Measurements from ENCODE around the gene EHD3. TPM values are rescaled to one million over a fixed set of nuclear protein-coding genes. Genes with fewer than 3 reads are reported as not detected.

Gene EHD3
- total RNA-seq, 1 donor from 2014 or later: 26.6 TPM

GRCh38 chr2:31208240-31208639 lies 25.7 kb upstream of the EHD3 start:
- intact Hi-C loops (cut with DNase I): no loop called here
- DNase-seq (ENCODE audit: low spot score): no peak

GRCh38 chr2:31212659-31213600 lies 21.0 kb upstream of the EHD3 start:
- DNase-seq (ENCODE audit: low spot score): no peak
- intact Hi-C loops (cut with DNase I): no loop called here

GRCh38 chr2:31213601-31214443 lies 20.1 kb upstream of the EHD3 start:
- intact Hi-C loops (cut with DNase I): no loop called here
- no peak for DNase-seq (ENCODE audit: low spot score)

GRCh38 chr2:31214444-31214915 lies 19.5 kb upstream of the EHD3 start:
- intact Hi-C loops (cut with DNase I): no loop called here
- no peak for DNase-seq (ENCODE audit: low spot score)

- intact Hi-C loops (cut with DNase I): no loop called here
- peak; percentile 29 for DNase-seq (ENCODE audit: low spot score)
Measured at GRCh38 chr2:31216734-31217133, 17.2 kb upstream of the EHD3 start.

GRCh38 chr2:31217465-31218200 lies 16.3 kb upstream of the EHD3 start, which contains the start of gene CAPN14:
Gene CAPN14, minus strand, starts transcription at chr2:31217515. Its CDS starts 12,068 bp downstream, at chr2:31205447.
- no peak for DNase-seq (ENCODE audit: low spot score)
- intact Hi-C loops (cut with DNase I): no loop called here

- peak; percentile 57 for DNase-seq (ENCODE audit: low spot score)
- intact Hi-C loops (cut with DNase I): no loop called here
Measured at GRCh38 chr2:31219131-31219969, 14.6 kb upstream of the EHD3 start.

- intact Hi-C loops (cut with DNase I): no loop called here
- DNase-seq (ENCODE audit: low spot score): peak; percentile 39
Measured at GRCh38 chr2:31221544-31221943, 12.4 kb upstream of the EHD3 start.

- intact Hi-C loops (cut with DNase I): no loop called here
- no peak for DNase-seq (ENCODE audit: low spot score)
Measured at GRCh38 chr2:31222071-31222470, 11.9 kb upstream of the EHD3 start.

- no peak for DNase-seq (ENCODE audit: low spot score)
- intact Hi-C loops (cut with DNase I): no loop called here
Measured at GRCh38 chr2:31223026-31223425, 10.9 kb upstream of the EHD3 start.

GRCh38 chr2:31223749-31224148 lies 10.2 kb upstream of the EHD3 start:
- no peak for DNase-seq (ENCODE audit: low spot score)
- intact Hi-C loops (cut with DNase I): no loop called here

GRCh38 chr2:31226266-31226665 lies 7.7 kb upstream of the EHD3 start:
- intact Hi-C loops (cut with DNase I): no loop called here
- DNase-seq (ENCODE audit: low spot score): no peak

GRCh38 chr2:31227110-31227509 lies 6.8 kb upstream of the EHD3 start:
- DNase-seq (ENCODE audit: low spot score): no peak
- intact Hi-C loops (cut with DNase I): no loop called here

- intact Hi-C loops (cut with DNase I): no loop called here
- DNase-seq (ENCODE audit: low spot score): peak; percentile 50
Measured at GRCh38 chr2:31227711-31228125, 6.2 kb upstream of the EHD3 start.

GRCh38 chr2:31228717-31229116 lies 5.2 kb upstream of the EHD3 start:
- intact Hi-C loops (cut with DNase I): no loop called here
- no peak for DNase-seq (ENCODE audit: low spot score)

- intact Hi-C loops (cut with DNase I): no loop called here
- no peak for DNase-seq (ENCODE audit: low spot score)
Measured at GRCh38 chr2:31230751-31231150, 3.2 kb upstream of the EHD3 start.

GRCh38 chr2:31231571-31232302 lies 2.2 kb upstream of the EHD3 start:
- peak; percentile 80 for DNase-seq (ENCODE audit: low spot score)
- intact Hi-C loops (cut with DNase I): no loop called here

GRCh38 chr2:31232586-31232985 lies 1.4 kb upstream of the EHD3 start:
- intact Hi-C loops (cut with DNase I): no loop called here
- DNase-seq (ENCODE audit: low spot score): no peak
